Esophagus squamous epithelium (tissue), 4 donors: ENCODE results near the gene SDC4.

Experiments
- CTCF ChIP-seq, 6 experiments: fragments of 450-650 bp in 4 of 6; fragments of 200-600 bp in 2 of 6; sonication (generic) in 2 of 6; IDR thresholded peaks; one replicate each; pipeline ENCODE4 v1.5.1; 2016 to 2019; ENCODE audit warnings: antibody characterized with exemption in 6 of 6, mild to moderate bottlenecking in 4 of 6, moderate library complexity in 4 of 6
- POLR2A ChIP-seq, 4 donors: fragments of 450-650 bp; IDR thresholded peaks; one replicate each; pipeline ENCODE4 v1.6.1; 2017; ENCODE audit warnings: antibody characterized with exemption in 4 of 4, mild to moderate bottlenecking in 4 of 4, moderate library complexity in 3 of 4

GRCh38 chr20:45309075-45309474 is 39.1 kb downstream of the SDC4 start:
- TF ChIP-seq CTCF (IDR thresholded peaks at IDR 0.05) (no peak), POLR2A (IDR thresholded peaks at IDR 0.05) (no peak)
